Heart right ventricle (tissue), 16 donors: ENCODE results near the gene RUNDC3A. TPM values are rescaled to one million over a fixed set of nuclear protein-coding genes. Genes with fewer than 3 reads are reported as not detected.

Source experiments
- ATAC-seq, 8 donors: fragments of 200-7000 bp; cut with Tn5 transposase; one replicate each; pipeline ENCODE4 v1.9.1; 2020; ENCODE audit warnings: mild to moderate bottlenecking in 8 of 8, moderate library complexity in 8 of 8, moderate number of reproducible peaks in 1 of 8
- DNase-seq, 2 donors: peaks; one replicate each; pipeline ENCODE4 v3.0.0-alpha.2; 2020
- H3K27ac ChIP-seq, 10 donors: fragments of 200-600 bp; sonication (generic) in 2 of 10; one replicate each; pipeline versions ENCODE4 v1.5.0 to v1.8.0; 2020 to 2022; ENCODE audit warnings: mild to moderate bottlenecking in 3 of 10
- H3K27me3 ChIP-seq, 7 donors: fragments of 200-600 bp; one replicate each; pipeline ENCODE4 v1.8.0; 2021 to 2022; ENCODE audit warnings: mild to moderate bottlenecking in 2 of 7
- H3K36me3 ChIP-seq, 9 donors: fragments of 200-600 bp; sonication (generic) in 1 of 9; one replicate each; pipeline versions ENCODE4 v1.5.0 to v1.8.0; 2020 to 2022; ENCODE audit warnings: mild to moderate bottlenecking in 2 of 9
- H3K4me1 ChIP-seq, 9 donors: fragments of 200-600 bp; sonication (generic) in 1 of 9; one replicate each; pipeline versions ENCODE4 v1.5.0 to v1.8.0; 2020 to 2022; ENCODE audit warnings: mild to moderate bottlenecking in 4 of 9
- H3K4me3 ChIP-seq, 10 donors: fragments of 200-600 bp; sonication (generic) in 2 of 10; one replicate each; pipeline versions ENCODE4 v1.5.0 to v1.8.0; 2020 to 2022; ENCODE audit warnings: mild to moderate bottlenecking in 7 of 10, moderate library complexity in 2 of 10
- H3K9me3 ChIP-seq, 11 donors: fragments of 200-600 bp in 10 of 11; sonication (generic) in 2 of 11; one replicate each; pipeline versions ENCODE4 v1.5.0 to v1.8.0; 2013 to 2022; ENCODE audit warnings: mild to moderate bottlenecking in 2 of 11, control low read depth in 1 of 11, moderate library complexity in 1 of 11
- CTCF ChIP-seq, 9 donors: fragments of 200-600 bp; sonication (generic) in 2 of 9; IDR thresholded peaks; one replicate each; pipeline versions ENCODE4 v1.5.0 to v1.8.0; 2021 to 2022; ENCODE audit warnings: antibody characterized with exemption in 9 of 9, mild to moderate bottlenecking in 5 of 9, moderate library complexity in 1 of 9
- WGBS, 2 donors: extraction: QIAGEN DNeasy Blood & Tissue Kit; methylation state at CpG; one replicate each; pipeline ENCODE4 v1.1.7; 2013; ENCODE audit warnings: inconsistent platforms in 1 of 2; 5-methylcytosine and 5-hydroxymethylcytosine counted together
- intact Hi-C, 10 donors: fragments of 100-400 bp; cut with DNase I; formaldehyde crosslinking; loops; one replicate each; pipeline versions ENCODE4 v1.11.1 to v1.14.2; 2022
- polyA plus RNA-seq, 2 donors: library from polyadenylated mRNA; stranded (reverse); fragments of 200-250 nt; gene quantifications; one replicate each; pipeline ENCODE4 v1.2.3, GENCODE V29; 2013
- total RNA-seq, 10 donors: library from RNA; stranded (reverse); fragmentation: NEBNext Ultra II Directional in 3 of 10; extraction: Animal tissue kit (Norgen Biotek cat#: 25700) in 3 of 10; gene quantifications; one replicate each; pipeline versions ENCODE4 v1.2.1 to v1.2.4, GENCODE V29; 2021 to 2023
- donor health status: Arrhythmogenic right ventricular cardiomyopathy.
- donor health status: ischemic (EF 13 %, LVEDD 7.1; RV severe dilation, severe dysfunction).
- donor health status: healthy with polysubstance abuse.
- donor health status: DM: no; HTN: yes; CAD: no.
- donor health status: DM: no; HTN: no; CAD: no.
- donor health status: ischemic (EF 25% LVEDD 6.9; RV normal size, moderate dysfunction).
- donor health status: ischemic (EF 25% LVEDD 5.7; RV mildly dilated, moderate dysfunction).
- donor health status: healthy.
- donor health status: DM: yes; HTN: yes; CAD: no.
- donor health status: Ischemic cardiomyopathy.
- donor health status: ischemic (EF 35%, LVEDD 5.7; RV mildly dilated, moderate dysfunction).
- donor health status: nonischemic (EF 11% LVEDD 7.7; RV severe dilation, severe dysfunction).
- donor health status: DM: yes; HTN: yes; CAD: no.
- donor health status: PGD.
- donor health status: ischemic (EF 29% LVEDD 5.4; RV normal size, mild dysfunction).
- donor health status: nonischemic (EF 23%, LVEDD 6.1; RV moderate dilation, normal function).

The RUNDC3A gene
- total and polyA plus RNA-seq, 12 donors = 0.15 to 1.9 (median 0.54) TPM; not detected in 2

GRCh38 chr17:44318077-44318892 is 9.9 kb downstream of the RUNDC3A start:
- H3K4me1 ChIP-seq = peaks cover 4 to 23% (median 15%) of the 10 kb centered on the region in 9 donors

GRCh38 chr17:44320066-44320465 is 11.7 kb downstream of the RUNDC3A start:
- intact Hi-C loops = loop anchor here in 6 of 10 donors (5.0 kb wide), 4 partner anchors 38 to 108 kb away; partner anchors contain the start of gene UBTF (in 1 of the 6)
- no peak overlapping the region for H3K4me3 ChIP-seq
- DNase-seq = no peak

More at GRCh38 chr17:44318077-44318892, 9.9 kb downstream of the RUNDC3A start:
- Histone ChIP-seq H3K4me3 (no peak overlapping the region), H3K9me3 (no peaks in the 10 kb centered on the region), H3K36me3 (peaks cover 0 to 38% (median 24%) of the 10 kb centered on the region in 9 donors), H3K27ac (no peak overlapping the region), H3K27me3 (peaks cover 15 to 50% (median 44%) of the 10 kb centered on the region in 7 donors)
- no peak for TF ChIP-seq CTCF (IDR thresholded peaks at IDR 0.05)
- 77 to 78% methylated on average over 15 of the region's 15 CpGs for WGBS, 2 donors
- intact Hi-C loops = no loop called here
- DNase-seq (no peak), ATAC-seq (peak in 4 of 8 donors; percentile 3 to 23 (median 12))

GRCh38 chr17:44321246-44322120 is 13.1 kb downstream of the RUNDC3A start:
- no peak for ATAC-seq
- Histone ChIP-seq H3K27ac (no peak overlapping the region), H3K4me3 (no peak overlapping the region), H3K36me3 (peaks cover 0 to 38% (median 24%) of the 10 kb centered on the region in 9 donors), H3K27me3 (peaks cover 0 to 18% (median 13%) of the 10 kb centered on the region in 7 donors), H3K9me3 (no peaks in the 10 kb centered on the region), H3K4me1 (peaks cover 9 to 36% (median 29%) of the 10 kb centered on the region in 9 donors)
- TF ChIP-seq CTCF (IDR thresholded peaks at IDR 0.05) = no peak
- intact Hi-C loops = loop anchor here in 6 of 10 donors (5.0 kb wide), 4 partner anchors 39 to 109 kb away; partner anchors contain the start of gene UBTF (in 1 of the 6)
- 88 to 90% methylated on average over 21 of the region's 21 CpGs for WGBS, 2 donors
- no peak for DNase-seq

More at GRCh38 chr17:44320066-44320465, 11.7 kb downstream of the RUNDC3A start:
- H3K27ac ChIP-seq = no peak overlapping the region
- peaks cover 5 to 33% (median 26%) of the 10 kb centered on the region in 7 donors for H3K27me3 ChIP-seq
- no peak for ATAC-seq
- peaks cover 0 to 38% (median 24%) of the 10 kb centered on the region in 9 donors for H3K36me3 ChIP-seq
- peaks cover 4 to 26% (median 18%) of the 10 kb centered on the region in 9 donors for H3K4me1 ChIP-seq
- TF ChIP-seq CTCF (IDR thresholded peaks at IDR 0.05) = no peak
- 81 to 88% methylated on average over 18 of the region's 18 CpGs for WGBS, 2 donors
- H3K9me3 ChIP-seq = no peaks in the 10 kb centered on the region
